ENCODE data around the gene DUS3L.
"Not testable (repeated sequence)": the region's sequence is repeated elsewhere in the genome, so short reads cannot be mapped to it uniquely, and the experiment has no call there.

The DUS3L gene

GRCh38 chr19:5799247-5800241, 8.6 kb upstream of the DUS3L start:
- no peak for DNase-seq (ENCODE audit: low spot score)

- no peak for DNase-seq (ENCODE audit: low spot score)
These were observed 7.3 kb upstream of the DUS3L start for GRCh38 chr19:5798244-5798643.

GRCh38 chr19:5795382-5795919, 4.5 kb upstream of the DUS3L start:
- no peak for DNase-seq (ENCODE audit: low spot score)

GRCh38 chr19:5793188-5793587, 2.2 kb upstream of the DUS3L start:
- DNase-seq (ENCODE audit: low spot score), result no peak

- DNase-seq (ENCODE audit: low spot score), result no peak
These were observed 1.3 kb upstream of the DUS3L start for GRCh38 chr19:5792224-5792623.

- no peak for DNase-seq (ENCODE audit: low spot score)
These were observed 941 bp downstream of the DUS3L start for GRCh38 chr19:5789886-5790558.

GRCh38 chr19:5789351-5789761, 1.6 kb downstream of the DUS3L start:
- DNase-seq (ENCODE audit: low spot score), result no peak

- DNase-seq (ENCODE audit: low spot score), result no peak
These were observed 2.5 kb downstream of the DUS3L start for GRCh38 chr19:5788422-5788821.

GRCh38 chr19:5787409-5788182, 3.4 kb downstream of the DUS3L start:
- no peak for DNase-seq (ENCODE audit: low spot score)

- no peak for DNase-seq (ENCODE audit: low spot score)
These were observed 4.2 kb downstream of the DUS3L start for GRCh38 chr19:5786593-5787408.

- no peak for DNase-seq (ENCODE audit: low spot score)
These were observed 5.5 kb downstream of the DUS3L start for GRCh38 chr19:5785423-5785822.

- no peak for DNase-seq (ENCODE audit: low spot score)
These were observed 6.3 kb downstream of the DUS3L start, which contains the start of gene PRR22 for GRCh38 chr19:5784581-5785147. TSS of gene PRR22 (minus strand) at chr19:5784746. CDS start at chr19:5784660, 86 bp downstream.

GRCh38 chr19:5782945-5783919, 7.7 kb downstream of the DUS3L start:
- no peak for DNase-seq (ENCODE audit: low spot score)

GRCh38 chr19:5782322-5782721, 8.6 kb downstream of the DUS3L start:
- no peak for DNase-seq (ENCODE audit: low spot score)

GRCh38 chr19:5780916-5781315, 10.0 kb downstream of the DUS3L start:
- not testable (repeated sequence) for DNase-seq (ENCODE audit: low spot score)

- DNase-seq (ENCODE audit: low spot score), result no peak
These were observed 12.6 kb downstream of the DUS3L start for GRCh38 chr19:5778402-5778801.

GRCh38 chr19:5775668-5776309, 15.2 kb downstream of the DUS3L start:
- DNase-seq (ENCODE audit: low spot score), result no peak

GRCh38 chr19:5774921-5775320, 16.0 kb downstream of the DUS3L start:
- DNase-seq (ENCODE audit: low spot score), result no peak

- DNase-seq (ENCODE audit: low spot score), result no peak
These were observed 17.7 kb downstream of the DUS3L start for GRCh38 chr19:5773276-5773675.
